IPS-NIHi7 (cell line): Measurements from ENCODE around the gene TGM3.
A peak's percentile ranks its signal among the peaks of the same experiment; 100 is the strongest.

ENCODE experiments used
- DNase-seq: peaks from one replicate; pipeline ENCODE4 v3.0.0; 2012; ENCODE audit warnings: mixed read lengths; ENCODE audit errors: extremely low spot score

The TGM3 gene

DNA sequence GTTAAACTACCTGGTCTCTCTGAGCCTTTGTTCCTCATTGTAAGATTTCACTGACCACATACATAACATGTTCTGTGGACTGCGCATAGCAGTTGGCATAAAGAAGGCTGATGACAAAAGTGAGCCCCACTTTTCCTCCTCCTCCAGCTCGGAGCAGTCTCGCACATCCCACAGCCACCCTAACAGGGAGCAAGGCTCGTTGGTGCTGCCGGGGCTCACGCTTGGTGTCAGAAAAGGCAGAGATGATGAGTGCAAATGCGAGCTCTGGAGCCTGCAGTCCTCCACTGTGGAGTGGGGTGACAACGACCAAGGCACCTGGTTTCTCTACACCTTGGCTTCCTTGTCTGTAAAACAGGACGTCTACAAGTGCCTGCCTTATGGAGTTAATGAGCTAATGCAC lies 9.7 kb downstream of the TGM3 start:
- DNase-seq = no peak

DNA sequence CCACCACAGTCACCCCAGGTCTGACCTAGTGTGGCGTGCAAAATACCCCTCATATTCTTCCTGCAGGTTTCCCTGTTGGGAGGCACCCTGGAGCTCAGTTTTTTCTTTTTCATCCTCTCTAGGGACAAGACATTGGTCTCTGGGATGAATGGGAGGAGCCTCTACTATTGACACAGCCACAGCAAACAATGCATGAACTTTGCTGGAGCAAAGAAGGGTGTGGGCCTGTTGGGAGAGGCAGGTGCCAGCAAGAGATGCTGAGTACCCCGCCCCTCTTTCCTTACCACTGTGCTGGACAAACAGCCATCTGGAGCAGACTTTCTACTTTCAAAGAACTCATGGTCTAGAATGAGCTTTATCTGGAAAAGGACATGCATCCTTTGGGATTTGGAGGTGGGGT lies 10.1 kb downstream of the TGM3 start:
- DNase-seq = no peak

DNA sequence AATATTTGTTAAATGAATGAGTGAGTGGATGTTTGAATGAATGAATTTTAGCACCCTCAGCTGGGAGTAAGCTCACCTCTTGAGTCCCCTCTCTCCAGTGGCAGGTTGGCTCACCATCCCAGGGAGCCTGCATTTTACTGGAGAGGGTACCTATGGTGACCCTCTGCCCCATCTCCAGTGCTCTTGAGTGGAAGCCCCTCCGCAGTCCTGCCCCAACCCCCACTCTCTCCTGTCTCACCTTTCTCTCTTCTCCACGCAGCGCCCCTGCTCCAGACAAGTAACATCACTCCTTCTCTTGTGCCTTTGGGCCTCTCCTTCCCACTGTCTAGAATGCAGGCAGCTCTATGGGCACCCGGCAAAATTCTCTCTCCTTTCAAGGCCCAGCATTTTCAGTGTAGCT lies 11.3 kb downstream of the TGM3 start:
- no peak for DNase-seq

DNA sequence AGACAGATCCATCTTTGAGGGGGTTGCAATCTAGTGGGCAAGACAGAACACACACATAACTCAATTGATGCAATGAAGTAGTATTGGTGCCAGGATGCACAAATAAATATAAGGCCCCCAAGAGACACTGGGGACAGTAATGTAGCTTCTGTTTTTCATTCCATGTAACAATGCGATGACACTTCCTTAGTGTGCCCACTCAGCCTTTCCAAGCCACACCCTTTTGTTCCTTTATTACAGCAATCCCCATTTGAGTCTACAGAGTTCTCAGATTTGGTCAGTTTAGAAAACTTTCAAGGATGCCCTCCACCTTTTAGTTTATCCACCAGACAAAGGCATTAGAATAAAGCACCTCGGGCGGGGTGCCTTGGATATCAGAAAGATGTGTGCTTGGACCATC lies 15.5 kb downstream of the TGM3 start:
- no peak for DNase-seq

DNA sequence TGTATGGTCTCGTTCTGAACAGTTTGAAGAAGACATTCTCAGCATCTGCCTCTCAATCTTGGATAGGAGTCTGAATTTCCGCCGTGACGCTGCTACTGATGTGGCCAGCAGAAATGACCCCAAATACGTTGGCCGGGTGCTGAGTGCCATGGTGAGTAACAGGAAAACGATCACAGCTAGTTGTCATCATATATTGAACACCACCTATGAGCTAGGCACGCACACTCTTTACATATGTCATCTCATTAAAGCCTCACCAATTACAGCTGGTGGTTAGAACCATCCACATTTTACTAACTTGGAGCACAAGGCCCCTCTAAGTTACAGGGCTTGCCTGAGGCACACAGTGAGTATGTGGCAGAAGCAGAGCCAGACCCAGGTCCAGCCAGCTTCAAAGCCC lies 17.1 kb downstream of the TGM3 start:
- DNase-seq = no peak

DNA sequence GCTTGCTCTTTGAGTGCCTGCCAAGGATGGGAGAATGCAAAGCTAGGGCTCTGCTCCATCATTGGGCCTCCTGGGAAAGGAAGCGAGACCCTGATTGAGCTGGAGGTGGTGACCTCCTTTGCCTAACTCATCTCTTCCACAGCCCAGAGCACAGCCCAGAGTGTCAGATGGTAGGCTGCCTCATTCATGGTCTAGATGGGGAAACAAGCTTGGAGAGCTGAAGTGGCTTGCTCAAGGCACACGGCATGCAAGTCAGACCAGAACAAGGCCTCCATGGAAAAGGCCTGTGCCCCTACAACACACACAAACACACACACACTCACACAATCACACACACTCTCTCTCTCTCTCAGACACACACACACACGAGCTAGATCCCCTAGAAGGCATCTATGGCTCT lies 17.5 kb downstream of the TGM3 start:
- DNase-seq = no peak

DNA sequence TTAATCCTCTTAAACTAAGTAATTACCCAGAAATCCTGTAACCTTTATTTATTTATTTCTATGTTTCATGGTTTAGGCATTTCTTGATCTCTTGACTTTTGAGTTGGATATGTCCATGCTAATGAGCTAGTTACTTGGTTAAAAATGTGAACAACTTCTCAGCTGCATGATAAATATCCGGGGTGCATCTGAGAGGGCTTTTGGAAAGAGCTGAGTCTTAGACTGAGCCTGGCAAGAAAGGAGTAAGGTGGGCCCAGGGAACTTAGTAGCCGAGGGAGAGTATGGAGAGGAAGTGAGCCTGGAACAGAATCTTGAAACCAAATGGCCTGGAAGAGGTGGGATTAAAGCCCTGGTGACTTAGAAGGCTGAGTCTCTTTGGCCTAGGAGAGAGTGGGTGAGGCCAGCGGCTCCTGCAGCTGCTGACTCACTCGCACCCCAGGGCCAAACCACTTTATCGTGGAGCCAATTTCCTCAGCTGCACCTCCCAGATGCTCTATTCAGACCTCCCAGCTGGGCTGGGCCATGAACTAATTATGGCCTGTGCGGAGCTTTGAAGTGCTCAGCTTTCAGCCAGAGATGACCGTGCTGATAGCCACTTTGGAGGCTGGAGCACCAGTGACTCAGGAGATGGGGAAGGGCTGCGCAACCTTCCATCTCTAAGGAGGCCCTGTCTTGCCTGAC lies 19.1 kb downstream of the TGM3 start:
- DNase-seq = peak; percentile 30

DNA sequence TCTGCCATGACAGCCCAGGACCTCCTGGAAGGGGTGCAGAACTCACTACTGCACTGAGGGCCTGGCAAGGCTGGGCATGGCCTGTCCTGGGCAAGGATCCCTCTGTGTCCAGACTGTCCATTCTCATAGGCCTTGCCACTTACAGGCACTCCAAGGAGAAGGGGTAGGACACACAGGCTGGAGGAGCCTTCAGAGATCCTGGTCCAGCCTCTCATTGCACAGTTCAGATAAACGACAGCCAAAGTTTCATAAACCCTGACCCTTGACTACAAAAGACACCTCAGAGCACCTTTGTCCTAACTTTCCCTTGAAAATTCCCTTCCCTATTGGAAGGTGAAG lies 19.6 kb downstream of the TGM3 start:
- no peak for DNase-seq

DNA sequence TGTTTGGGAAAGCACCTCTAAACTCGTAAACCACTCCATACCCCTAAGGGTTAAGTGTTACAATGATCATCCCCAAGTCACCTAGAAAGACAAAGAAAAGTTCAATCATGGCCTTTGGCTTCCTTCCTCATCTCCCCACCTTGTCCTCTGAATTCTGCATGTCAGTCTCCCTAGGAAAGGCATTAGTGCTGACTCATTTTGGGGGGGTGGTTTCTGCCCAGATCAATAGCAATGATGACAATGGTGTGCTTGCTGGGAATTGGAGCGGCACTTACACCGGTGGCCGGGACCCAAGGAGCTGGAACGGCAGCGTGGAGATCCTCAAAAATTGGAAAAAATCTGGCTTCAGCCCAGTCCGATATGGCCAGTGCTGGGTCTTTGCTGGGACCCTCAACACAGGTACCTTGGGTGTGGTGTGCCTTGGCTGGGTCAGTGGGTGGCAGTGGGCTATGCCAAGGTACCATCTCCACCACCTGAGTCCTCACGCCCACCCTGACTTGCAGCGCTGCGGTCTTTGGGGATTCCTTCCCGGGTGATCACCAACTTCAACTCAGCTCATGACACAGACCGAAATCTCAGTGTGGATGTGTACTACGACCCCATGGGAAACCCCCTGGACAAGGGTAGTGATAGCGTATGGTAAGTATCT lies 21.2 kb downstream of the TGM3 start:
- no peak for DNase-seq

DNA sequence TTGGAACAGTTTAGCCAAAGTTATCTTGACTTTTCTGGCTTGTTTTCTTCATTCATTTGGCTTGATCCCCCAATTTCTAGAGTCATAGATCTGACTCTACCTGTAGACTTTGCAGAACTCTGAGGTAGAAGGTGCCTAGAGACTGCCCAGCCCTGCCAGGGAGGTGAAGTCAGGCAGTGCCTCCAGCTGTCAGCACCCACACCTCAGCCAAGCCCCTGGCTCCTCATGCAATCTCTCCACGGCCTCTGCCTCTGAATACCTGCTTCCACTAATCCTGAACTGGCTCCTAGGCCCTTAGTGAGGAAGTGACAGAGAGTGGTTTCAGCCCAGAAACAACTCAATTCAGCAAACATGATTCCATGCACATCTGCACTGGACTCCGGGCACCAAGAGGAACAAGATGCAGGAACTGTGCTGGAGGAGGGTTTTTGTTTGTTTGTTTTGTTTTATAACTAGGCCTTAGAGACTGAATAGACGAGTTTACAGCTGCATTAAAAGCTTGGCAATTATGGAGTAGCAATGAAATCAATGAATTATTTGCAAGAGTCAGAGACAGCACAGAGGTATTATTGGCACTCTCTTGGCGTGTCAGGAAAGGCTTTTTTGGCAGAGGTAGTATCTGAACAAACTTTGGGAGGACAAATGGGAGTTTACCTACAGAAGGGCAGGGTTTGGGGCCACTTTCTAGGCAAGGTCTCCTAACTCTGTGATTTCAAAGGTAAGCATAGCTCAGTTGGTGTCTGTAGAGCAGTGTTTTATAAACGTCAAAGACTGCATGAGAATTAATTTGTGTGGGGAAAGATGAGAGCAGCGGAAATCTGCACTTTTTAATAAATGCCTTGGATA lies 25.2 kb downstream of the TGM3 start:
- DNase-seq = no peak

DNA sequence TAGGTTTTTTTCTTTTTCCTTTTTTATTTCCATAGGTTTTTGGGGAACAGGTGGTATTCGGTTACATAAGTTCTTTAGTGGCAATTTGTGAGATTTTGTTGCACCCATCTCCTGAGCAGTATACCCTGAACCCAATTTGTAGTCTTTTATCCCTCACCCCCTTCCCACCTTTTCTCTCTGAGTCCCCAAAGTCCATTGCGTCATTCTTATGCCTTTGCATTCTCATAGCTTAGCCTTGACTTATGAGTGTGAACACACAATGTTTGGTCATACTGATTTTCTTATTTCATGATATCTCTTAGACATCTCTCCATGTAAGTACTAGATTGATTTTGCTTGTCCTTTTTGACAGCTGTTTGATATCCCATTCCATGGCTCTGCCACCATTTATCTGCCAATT lies 27.2 kb downstream of the TGM3 start:
- no peak for DNase-seq

DNA sequence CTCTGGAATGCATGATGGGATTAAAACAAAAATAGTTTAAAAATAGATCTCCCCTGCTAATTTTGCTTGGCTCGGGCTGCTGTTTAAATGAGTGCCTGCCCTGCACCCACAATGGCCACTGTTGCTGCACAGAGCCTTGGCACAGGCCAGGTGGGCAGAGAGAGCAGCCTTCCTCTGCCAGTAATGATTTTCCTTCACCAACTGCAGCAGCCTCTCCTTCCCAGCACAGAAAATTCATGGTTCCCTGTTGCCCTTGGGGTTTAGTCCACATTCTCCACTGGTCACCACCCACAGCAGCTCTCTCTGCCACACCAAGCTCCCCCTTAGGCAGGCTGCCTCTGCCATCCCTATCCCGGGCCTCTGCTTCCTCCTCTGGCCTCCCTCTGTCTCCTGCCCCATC lies 30.2 kb downstream of the TGM3 start:
- no peak for DNase-seq

DNA sequence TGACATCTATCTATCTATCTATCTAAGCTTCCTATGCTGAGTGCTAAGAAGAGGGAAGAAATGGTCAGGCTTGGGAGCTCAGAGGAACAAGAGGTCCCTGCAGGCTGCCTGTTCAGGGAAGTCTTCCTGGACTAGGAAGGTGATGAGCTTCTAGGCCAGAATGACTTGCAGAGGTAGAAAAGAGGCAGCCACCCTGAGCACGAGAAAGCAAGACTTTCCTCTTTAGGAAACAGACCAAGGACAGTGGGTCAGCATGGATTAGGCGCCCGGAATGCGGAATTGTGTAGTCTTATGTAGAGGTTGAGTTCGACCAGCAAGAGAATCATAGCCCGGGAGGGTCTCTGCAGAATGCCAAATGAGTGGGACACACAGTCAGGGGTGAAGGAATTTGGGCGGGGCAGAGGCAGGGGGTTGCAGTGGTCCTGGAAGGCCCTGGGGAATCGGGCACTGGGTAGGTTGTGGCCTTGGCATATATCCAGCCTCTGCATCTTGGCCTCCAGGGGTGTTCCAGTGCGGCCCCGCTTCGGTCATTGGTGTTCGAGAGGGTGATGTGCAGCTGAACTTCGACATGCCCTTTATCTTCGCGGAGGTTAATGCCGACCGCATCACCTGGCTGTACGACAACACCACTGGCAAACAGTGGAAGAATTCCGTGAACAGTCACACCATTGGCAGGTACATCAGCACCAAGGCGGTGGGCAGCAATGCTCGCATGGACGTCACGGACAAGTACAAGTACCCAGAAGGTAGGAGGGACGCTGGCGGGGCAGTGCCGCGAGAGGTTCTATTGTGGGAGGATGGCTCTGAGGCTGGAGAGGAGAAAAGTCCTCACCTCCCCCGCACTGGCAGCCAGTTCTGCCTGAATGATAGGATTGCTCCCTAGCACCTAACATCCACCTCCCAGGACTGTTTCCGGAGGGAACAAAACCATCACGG lies 32.1 kb downstream of the TGM3 start:
- DNase-seq = no peak

DNA sequence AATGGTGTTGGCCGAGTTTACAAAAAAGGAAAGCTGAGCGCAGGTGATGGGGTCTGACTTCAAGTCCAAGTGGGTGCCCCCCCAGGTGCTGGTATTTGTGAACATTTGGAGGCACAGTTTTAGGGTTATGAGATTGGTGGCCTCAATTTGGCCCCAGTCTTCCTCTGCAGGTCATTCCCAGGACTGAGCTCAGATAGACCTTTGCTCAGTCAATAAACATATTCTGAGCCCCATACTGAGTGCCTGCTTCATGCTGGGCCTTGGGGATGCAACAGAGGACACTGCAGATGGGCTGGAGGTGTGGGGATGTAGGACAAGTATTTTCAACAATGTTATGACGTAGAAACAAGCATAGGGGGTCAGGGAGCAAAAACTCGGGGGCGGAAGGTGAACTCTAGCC lies 33.5 kb downstream of the TGM3 start:
- DNase-seq = no peak

DNA sequence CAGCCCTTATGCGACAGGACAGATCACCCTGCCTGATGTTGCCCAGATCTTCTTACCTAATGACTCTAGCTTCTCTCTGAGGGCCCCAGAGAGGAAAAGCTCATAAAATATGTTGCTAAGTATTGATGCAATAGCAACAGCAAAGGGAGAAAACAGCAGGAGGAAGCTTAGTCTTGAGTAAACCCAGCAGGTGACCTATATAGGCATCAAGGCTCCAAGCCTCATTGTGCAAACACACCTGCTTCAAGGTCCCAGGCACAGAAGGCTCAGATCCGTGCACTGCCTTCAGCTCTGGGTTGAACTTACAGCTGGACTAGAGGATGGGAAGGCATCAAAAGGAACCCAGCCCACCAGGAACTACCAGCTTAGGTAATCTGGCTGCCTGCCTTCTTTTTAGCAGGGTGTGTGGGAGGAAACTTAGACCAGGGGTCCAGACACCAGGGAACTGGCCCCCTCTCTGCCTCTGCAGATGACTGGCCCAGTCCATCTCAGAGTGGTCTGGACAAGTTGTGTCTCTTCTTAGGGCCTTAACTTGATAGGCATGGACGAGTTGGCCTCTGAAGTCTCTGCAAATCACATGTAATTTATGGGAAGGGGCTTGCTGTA lies 34.4 kb downstream of the TGM3 start:
- no peak for DNase-seq

DNA sequence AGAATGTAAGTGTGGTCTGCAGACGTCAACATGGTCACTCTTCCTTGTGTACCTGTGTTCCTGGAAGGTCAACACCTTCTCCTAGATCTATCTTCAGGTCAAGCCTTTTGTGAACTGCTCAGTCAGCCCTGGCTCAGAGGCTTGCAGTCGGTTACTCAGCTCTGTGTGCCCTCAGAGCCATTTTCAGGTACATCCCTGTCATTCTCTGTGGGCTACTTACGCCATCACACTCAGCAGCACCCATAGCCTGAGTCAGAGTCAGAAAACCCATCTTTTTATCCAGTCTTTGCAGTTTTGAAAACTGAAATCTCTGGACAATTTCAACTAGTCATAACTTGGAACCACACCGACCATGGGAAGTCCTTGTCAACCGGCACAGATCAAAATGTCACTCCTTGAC lies 35.3 kb downstream of the TGM3 start:
- no peak for DNase-seq

DNA sequence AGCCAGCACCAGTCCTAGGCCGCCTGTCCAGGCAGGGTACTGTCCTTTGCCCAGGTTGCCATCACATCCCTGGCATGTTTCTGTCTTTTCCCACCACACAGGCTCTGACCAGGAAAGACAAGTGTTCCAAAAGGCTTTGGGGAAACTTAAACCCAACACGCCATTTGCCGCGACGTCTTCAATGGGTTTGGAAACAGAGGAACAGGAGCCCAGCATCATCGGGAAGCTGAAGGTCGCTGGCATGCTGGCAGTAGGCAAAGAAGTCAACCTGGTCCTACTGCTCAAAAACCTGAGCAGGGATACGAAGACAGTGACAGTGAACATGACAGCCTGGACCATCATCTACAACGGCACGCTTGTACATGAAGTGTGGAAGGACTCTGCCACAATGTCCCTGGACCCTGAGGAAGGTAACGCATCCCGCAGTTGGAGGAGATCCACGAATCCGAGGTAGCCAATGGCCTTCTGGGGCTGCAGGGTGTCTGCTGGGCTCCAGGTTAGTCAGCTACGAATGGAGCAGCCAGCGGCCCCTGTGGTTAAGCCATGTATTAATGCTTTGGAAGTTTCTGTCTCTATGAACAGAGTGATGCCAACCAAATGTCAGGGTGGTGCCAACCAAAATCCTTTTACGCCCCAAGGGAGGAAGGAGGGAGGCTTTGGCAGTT lies 36.2 kb downstream of the TGM3 start:
- no peak for DNase-seq

DNA sequence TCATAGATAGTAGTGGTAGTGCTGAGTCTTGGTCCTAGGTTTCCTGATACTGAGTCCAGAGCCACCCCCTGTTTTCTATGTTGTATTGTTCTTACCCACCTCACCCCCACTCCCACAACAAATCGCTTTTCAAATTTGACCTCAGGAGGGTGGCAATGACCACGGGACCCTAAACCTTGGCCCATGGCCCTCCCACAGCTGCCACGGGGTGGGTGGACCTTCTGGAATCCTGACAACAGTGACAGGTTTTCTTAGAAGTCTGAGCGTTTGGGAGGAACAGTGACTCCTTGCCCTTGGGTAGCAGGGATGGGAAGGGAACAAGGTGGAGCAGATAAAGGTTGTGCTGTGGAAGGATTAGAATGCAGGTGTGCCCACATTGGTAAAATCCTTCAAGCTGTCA lies 36.9 kb downstream of the TGM3 start:
- DNase-seq = no peak

DNA sequence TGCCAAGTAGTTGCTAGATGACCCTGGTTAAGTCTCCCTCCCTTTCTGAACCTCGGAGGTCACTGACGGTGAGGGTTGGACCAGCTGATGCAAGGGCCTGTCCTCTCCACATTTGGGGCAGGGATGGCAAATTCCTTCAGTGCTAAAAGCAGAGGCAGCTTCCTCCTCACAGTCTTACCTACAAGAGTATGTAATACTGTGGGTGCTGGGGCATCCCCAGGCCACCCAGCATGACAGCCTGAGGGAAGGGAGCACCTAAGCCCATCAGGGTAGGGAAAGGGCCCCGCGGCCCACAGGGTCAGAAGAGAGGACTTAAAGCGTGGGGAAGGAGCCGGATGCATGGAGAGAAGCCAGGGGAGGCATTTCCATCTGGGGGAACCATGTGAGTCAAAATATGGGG lies 38.0 kb downstream of the TGM3 start:
- no peak for DNase-seq

DNA sequence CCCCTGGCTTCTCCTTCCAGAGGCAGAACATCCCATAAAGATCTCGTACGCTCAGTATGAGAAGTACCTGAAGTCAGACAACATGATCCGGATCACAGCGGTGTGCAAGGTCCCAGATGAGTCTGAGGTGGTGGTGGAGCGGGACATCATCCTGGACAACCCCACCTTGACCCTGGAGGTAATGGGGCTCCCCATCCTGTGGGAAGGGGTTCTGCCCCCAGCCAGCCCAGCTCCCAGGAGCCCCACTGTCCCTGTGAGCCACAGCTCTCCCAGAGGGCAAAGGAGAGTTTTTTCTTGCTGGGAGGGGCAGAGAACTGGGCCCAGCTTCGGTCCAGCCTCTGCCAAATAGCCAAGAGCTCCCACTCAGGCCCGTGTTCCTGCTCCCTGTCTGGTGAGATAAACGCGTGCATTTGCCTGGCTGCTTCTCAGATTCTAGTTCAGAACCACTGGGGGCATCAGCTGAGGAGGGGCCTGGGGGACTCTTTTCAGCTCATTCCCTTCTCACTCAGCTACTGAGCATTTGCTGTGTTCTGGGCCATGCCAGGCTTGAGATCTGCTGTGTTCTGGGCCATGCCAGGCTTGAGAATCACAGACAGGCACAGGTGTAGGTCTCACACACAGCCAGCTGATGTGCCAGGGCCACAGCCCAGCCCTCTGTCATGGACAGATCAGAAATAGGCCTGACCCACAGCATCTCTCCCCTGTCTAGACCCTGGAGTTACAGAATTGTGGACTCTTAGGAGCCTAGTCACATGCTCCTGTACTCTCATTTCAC lies 39.5 kb downstream of the TGM3 start:
- no peak for DNase-seq
